Measurements from ENCODE around the gene DBP. TPM values are rescaled to one million over a fixed set of nuclear protein-coding genes. Genes with fewer than 3 reads are reported as not detected.

The DBP gene
- total and polyA plus RNA-seq, 10 of the 15 experiments (the other 5 are each of a cell fraction or from before 2014, with no cell fraction given), result 2.0 to 10.6 (median 6.9) TPM

DNA sequence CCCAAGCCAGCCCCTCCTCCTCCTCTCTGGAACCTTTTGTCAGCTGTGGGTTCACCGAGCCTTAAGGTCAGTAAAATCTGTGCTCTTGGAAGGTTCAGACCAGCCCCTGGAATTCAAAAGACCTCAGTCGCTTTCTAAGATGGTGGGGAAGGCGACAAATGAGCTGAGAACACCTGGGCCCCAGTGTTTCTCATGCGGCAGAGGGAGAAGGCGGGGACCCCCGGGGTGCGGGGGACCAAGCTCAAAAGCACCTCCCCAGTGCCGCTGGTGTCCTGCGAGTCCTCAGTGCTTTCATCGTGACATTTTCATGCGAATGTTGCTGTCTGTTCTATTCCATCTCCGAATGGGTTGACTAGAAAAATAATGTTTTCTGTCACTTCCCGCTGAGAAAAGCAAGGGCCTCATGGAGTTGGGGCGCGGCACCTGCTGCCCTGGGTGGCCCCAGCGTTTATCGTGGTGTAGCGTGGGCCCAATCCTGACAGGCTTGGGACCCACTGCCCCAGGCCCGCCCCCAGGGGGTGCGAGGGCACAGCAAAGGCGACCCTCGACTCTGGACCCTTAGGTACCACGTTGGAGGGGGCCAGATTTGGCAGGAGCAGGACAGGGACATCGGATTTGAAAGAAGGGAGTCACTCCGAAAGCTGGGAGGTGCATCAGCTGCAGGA is 36.4 kb upstream of the DBP start:
- 59% methylated on average over 25 of the region's 25 CpGs for WGBS (ENCODE audit: insufficient coverage, insufficient replicate concordance, low lambda C conversion rate, missing lambda C conversion rate)
- no peaks in the 10 kb centered on the region for H3K4me1 ChIP-seq (ENCODE audit: control insufficient read depth, insufficient read depth, low read length)
- DNase-seq (ENCODE audit: low read depth, low spot score) (no peak), ATAC-seq (no peak), FAIRE-seq (no peak)
- no peak overlapping the region for H3K9ac ChIP-seq (ENCODE audit: control insufficient read depth, insufficient read depth, low read length)
- in situ Hi-C loops (cut with MboI) (no loop called here), intact Hi-C loops (cut with micrococcal nuclease; ENCODE audit: unreplicated experiment) (no loop called here)
- H3K27me3 ChIP-seq (replicated peaks in 1 of 2; ENCODE audit: control insufficient read depth in 2 of 2, insufficient read depth in 2 of 2, low read length in 1 of 2), result peaks cover 0 to 2% of the 10 kb centered on the region in 2 experiments; a peak in 2 of 4 replicates
- H3K36me3 ChIP-seq (ENCODE audit: control insufficient read depth in 2 of 2, insufficient read depth in 2 of 2, low read length in 1 of 2), result no peaks in the 10 kb centered on the region
- ChIA-PET SMC1A (ENCODE audit: uncharacterized antibody, unreplicated experiment) (interaction anchor here (1.2 to 1.9 kb wide), 2 partner anchors 8 to 28 kb away, joined by 4 to 11 read pairs; partner anchors contain the start of gene CA11), POLR2A (no interaction called here), RAD21 (ENCODE audit: unreplicated experiment) (interaction anchor here (1.1 kb wide), 1 partner anchor 8 kb away, joined by 3 read pairs; no protein-coding TSS in a partner anchor), CTCF (interaction anchor here (0.8 to 3.1 kb wide), 10 partner anchors 10 to 114 kb away, joined by 3 to 20 read pairs (median 4); no protein-coding TSS in a partner anchor)
- H4K20me1 ChIP-seq (ENCODE audit: control insufficient read depth, insufficient read depth), result no peaks in the 10 kb centered on the region
- TF ChIP-seq TCF3 (IDR thresholded peaks at IDR 0.05; ENCODE audit: borderline replicate concordance, insufficient read depth, low read depth, low read length), result no peak
- TF ChIP-seq, protein P1, sequence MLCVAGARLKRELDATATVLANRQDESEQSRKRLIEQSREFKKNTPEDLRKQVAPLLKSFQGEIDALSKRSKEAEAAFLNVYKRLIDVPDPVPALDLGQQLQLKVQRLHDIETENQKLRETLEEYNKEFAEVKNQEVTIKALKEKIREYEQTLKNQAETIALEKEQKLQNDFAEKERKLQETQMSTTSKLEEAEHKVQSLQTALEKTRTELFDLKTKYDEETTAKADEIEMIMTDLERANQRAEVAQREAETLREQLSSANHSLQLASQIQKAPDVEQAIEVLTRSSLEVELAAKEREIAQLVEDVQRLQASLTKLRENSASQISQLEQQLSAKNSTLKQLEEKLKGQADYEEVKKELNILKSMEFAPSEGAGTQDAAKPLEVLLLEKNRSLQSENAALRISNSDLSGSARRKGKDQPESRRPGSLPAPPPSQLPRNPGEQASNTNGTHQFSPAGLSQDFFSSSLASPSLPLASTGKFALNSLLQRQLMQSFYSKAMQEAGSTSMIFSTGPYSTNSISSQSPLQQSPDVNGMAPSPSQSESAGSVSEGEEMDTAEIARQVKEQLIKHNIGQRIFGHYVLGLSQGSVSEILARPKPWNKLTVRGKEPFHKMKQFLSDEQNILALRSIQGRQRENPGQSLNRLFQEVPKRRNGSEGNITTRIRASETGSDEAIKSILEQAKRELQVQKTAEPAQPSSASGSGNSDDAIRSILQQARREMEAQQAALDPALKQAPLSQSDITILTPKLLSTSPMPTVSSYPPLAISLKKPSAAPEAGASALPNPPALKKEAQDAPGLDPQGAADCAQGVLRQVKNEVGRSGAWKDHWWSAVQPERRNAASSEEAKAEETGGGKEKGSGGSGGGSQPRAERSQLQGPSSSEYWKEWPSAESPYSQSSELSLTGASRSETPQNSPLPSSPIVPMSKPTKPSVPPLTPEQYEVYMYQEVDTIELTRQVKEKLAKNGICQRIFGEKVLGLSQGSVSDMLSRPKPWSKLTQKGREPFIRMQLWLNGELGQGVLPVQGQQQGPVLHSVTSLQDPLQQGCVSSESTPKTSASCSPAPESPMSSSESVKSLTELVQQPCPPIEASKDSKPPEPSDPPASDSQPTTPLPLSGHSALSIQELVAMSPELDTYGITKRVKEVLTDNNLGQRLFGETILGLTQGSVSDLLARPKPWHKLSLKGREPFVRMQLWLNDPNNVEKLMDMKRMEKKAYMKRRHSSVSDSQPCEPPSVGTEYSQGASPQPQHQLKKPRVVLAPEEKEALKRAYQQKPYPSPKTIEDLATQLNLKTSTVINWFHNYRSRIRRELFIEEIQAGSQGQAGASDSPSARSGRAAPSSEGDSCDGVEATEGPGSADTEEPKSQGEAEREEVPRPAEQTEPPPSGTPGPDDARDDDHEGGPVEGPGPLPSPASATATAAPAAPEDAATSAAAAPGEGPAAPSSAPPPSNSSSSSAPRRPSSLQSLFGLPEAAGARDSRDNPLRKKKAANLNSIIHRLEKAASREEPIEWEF (IDR thresholded peaks at IDR 0.05; ENCODE audit: insufficient replicate concordance, low read depth, low read length), result no peak
- H3K9me3 ChIP-seq (replicated peaks; ENCODE audit: control insufficient read depth, insufficient read depth, low read length), result no peaks in the 10 kb centered on the region; the same call in 2 of the 3 replicates
- no peak overlapping the region for H3K27ac ChIP-seq (ENCODE audit: control insufficient read depth, insufficient read depth)
- H2AFZ ChIP-seq (ENCODE audit: control insufficient read depth, low read depth, low read length), result no peak overlapping the region
- H3K79me2 ChIP-seq (ENCODE audit: control insufficient read depth, insufficient read depth, low read length), result no peaks in the 10 kb centered on the region
- no TSS peak for BruUV-seq (replicated peaks)
- no peak overlapping the region for H3K4me3 ChIP-seq
- no peak overlapping the region for H3K4me2 ChIP-seq (ENCODE audit: control insufficient read depth, insufficient read depth)
